Heart right ventricle (tissue), 16 donors: ENCODE measurements around the gene SLC39A8. TPM values are rescaled to one million over a fixed set of nuclear protein-coding genes. Genes with fewer than 3 reads are reported as not detected.

Experiments
- ATAC-seq, 8 donors: fragments of 200-7000 bp; cut with Tn5 transposase; one replicate each; pipeline ENCODE4 v1.9.1; 2020; ENCODE audit warnings: mild to moderate bottlenecking in 8 of 8, moderate library complexity in 8 of 8, moderate number of reproducible peaks in 1 of 8
- DNase-seq, 2 donors: peaks; one replicate each; pipeline ENCODE4 v3.0.0-alpha.2; 2020
- H3K27ac ChIP-seq, 10 donors: fragments of 200-600 bp; sonication (generic) in 2 of 10; one replicate each; pipeline versions ENCODE4 v1.5.0 to v1.8.0; 2020 to 2022; ENCODE audit warnings: mild to moderate bottlenecking in 3 of 10
- H3K27me3 ChIP-seq, 7 donors: fragments of 200-600 bp; one replicate each; pipeline ENCODE4 v1.8.0; 2021 to 2022; ENCODE audit warnings: mild to moderate bottlenecking in 2 of 7
- H3K36me3 ChIP-seq, 9 donors: fragments of 200-600 bp; sonication (generic) in 1 of 9; one replicate each; pipeline versions ENCODE4 v1.5.0 to v1.8.0; 2020 to 2022; ENCODE audit warnings: mild to moderate bottlenecking in 2 of 9
- H3K4me1 ChIP-seq, 9 donors: fragments of 200-600 bp; sonication (generic) in 1 of 9; one replicate each; pipeline versions ENCODE4 v1.5.0 to v1.8.0; 2020 to 2022; ENCODE audit warnings: mild to moderate bottlenecking in 4 of 9
- H3K4me3 ChIP-seq, 10 donors: fragments of 200-600 bp; sonication (generic) in 2 of 10; one replicate each; pipeline versions ENCODE4 v1.5.0 to v1.8.0; 2020 to 2022; ENCODE audit warnings: mild to moderate bottlenecking in 7 of 10, moderate library complexity in 2 of 10
- H3K9me3 ChIP-seq, 11 donors: fragments of 200-600 bp in 10 of 11; sonication (generic) in 2 of 11; one replicate each; pipeline versions ENCODE4 v1.5.0 to v1.8.0; 2013 to 2022; ENCODE audit warnings: mild to moderate bottlenecking in 2 of 11, control low read depth in 1 of 11, moderate library complexity in 1 of 11
- CTCF ChIP-seq, 9 donors: fragments of 200-600 bp; sonication (generic) in 2 of 9; IDR thresholded peaks; one replicate each; pipeline versions ENCODE4 v1.5.0 to v1.8.0; 2021 to 2022; ENCODE audit warnings: antibody characterized with exemption in 9 of 9, mild to moderate bottlenecking in 5 of 9, moderate library complexity in 1 of 9
- WGBS, 2 donors: extraction: QIAGEN DNeasy Blood & Tissue Kit; methylation state at CpG; one replicate each; pipeline ENCODE4 v1.1.7; 2013; ENCODE audit warnings: inconsistent platforms in 1 of 2; 5-methylcytosine and 5-hydroxymethylcytosine counted together
- intact Hi-C, 10 donors: fragments of 100-400 bp; cut with DNase I; formaldehyde crosslinking; loops; one replicate each; pipeline versions ENCODE4 v1.11.1 to v1.14.2; 2022
- polyA plus RNA-seq, 2 donors: library from polyadenylated mRNA; stranded (reverse); fragments of 200-250 nt; gene quantifications; one replicate each; pipeline ENCODE4 v1.2.3, GENCODE V29; 2013
- total RNA-seq, 10 donors: library from RNA; stranded (reverse); fragmentation: NEBNext Ultra II Directional in 3 of 10; extraction: Animal tissue kit (Norgen Biotek cat#: 25700) in 3 of 10; gene quantifications; one replicate each; pipeline versions ENCODE4 v1.2.1 to v1.2.4, GENCODE V29; 2021 to 2023
- donor health status: Arrhythmogenic right ventricular cardiomyopathy.
- donor health status: ischemic (EF 13 %, LVEDD 7.1; RV severe dilation, severe dysfunction).
- donor health status: healthy with polysubstance abuse.
- donor health status: DM: no; HTN: yes; CAD: no.
- donor health status: DM: no; HTN: no; CAD: no.
- donor health status: ischemic (EF 25% LVEDD 6.9; RV normal size, moderate dysfunction).
- donor health status: ischemic (EF 25% LVEDD 5.7; RV mildly dilated, moderate dysfunction).
- donor health status: healthy.
- donor health status: DM: yes; HTN: yes; CAD: no.
- donor health status: Ischemic cardiomyopathy.
- donor health status: ischemic (EF 35%, LVEDD 5.7; RV mildly dilated, moderate dysfunction).
- donor health status: nonischemic (EF 11% LVEDD 7.7; RV severe dilation, severe dysfunction).
- donor health status: DM: yes; HTN: yes; CAD: no.
- donor health status: PGD.
- donor health status: ischemic (EF 29% LVEDD 5.4; RV normal size, mild dysfunction).
- donor health status: nonischemic (EF 23%, LVEDD 6.1; RV moderate dilation, normal function).

The SLC39A8 gene
- total and polyA plus RNA-seq, 12 donors: 1.00 to 11.0 (median 2.8) TPM

GRCh38 chr4:102356562-102357202, 11.4 kb upstream of the SLC39A8 start:
- ATAC-seq (no peak), DNase-seq (no peak)
- no peaks in the 10 kb centered on the region for H3K4me1 ChIP-seq
- no peaks in the 10 kb centered on the region for H3K36me3 ChIP-seq
- no peaks in the 10 kb centered on the region for H3K9me3 ChIP-seq
- peaks cover 0 to under 1% (median 0%) of the 10 kb centered on the region in 7 donors for H3K27me3 ChIP-seq
- H3K4me3 ChIP-seq: no peak overlapping the region
- intact Hi-C loops: no loop called here
- no peak overlapping the region for H3K27ac ChIP-seq
- no peak for TF ChIP-seq CTCF (IDR thresholded peaks at IDR 0.05)
- WGBS, 2 donors: 95 to 97% methylated on average over 3 of the region's 3 CpGs

- H3K4me1 ChIP-seq: no peaks in the 10 kb centered on the region
- no peaks in the 10 kb centered on the region for H3K9me3 ChIP-seq
- WGBS, 2 donors: 77% methylated on average over 2 of the region's 2 CpGs
- H3K27ac ChIP-seq: no peak overlapping the region
- intact Hi-C loops: no loop called here
- no peak overlapping the region for H3K4me3 ChIP-seq
- TF ChIP-seq CTCF (IDR thresholded peaks at IDR 0.05): no peak
- ATAC-seq: no peak
- no peaks in the 10 kb centered on the region for H3K27me3 ChIP-seq
- no peaks in the 10 kb centered on the region for H3K36me3 ChIP-seq
- DNase-seq: no peak
Observed at GRCh38 chr4:102355748-102356147, 10.5 kb upstream of the SLC39A8 start.

GRCh38 chr4:102354671-102355454, 9.6 kb upstream of the SLC39A8 start:
- Histone ChIP-seq H3K4me3 (no peak overlapping the region), H3K4me1 (no peaks in the 10 kb centered on the region), H3K36me3 (no peaks in the 10 kb centered on the region), H3K27me3 (no peaks in the 10 kb centered on the region), H3K9me3 (no peaks in the 10 kb centered on the region), H3K27ac (no peak overlapping the region)
- DNase-seq: no peak
- no peak for TF ChIP-seq CTCF (IDR thresholded peaks at IDR 0.05)
- intact Hi-C loops: no loop called here
- no peak for ATAC-seq
- WGBS, 2 donors: 71 to 74% methylated on average over 2 of the region's 2 CpGs

GRCh38 chr4:102352781-102353180, 7.5 kb upstream of the SLC39A8 start:
- intact Hi-C loops: no loop called here
- no peaks in the 10 kb centered on the region for H3K36me3 ChIP-seq
- no peak for ATAC-seq
- DNase-seq: no peak
- H3K4me3 ChIP-seq: no peak overlapping the region
- no peaks in the 10 kb centered on the region for H3K4me1 ChIP-seq
- WGBS, 2 donors: 81 to 85% methylated on average over 6 of the region's 6 CpGs
- TF ChIP-seq CTCF (IDR thresholded peaks at IDR 0.05): no peak
- H3K27ac ChIP-seq: no peak overlapping the region
- H3K9me3 ChIP-seq: no peaks in the 10 kb centered on the region
- no peaks in the 10 kb centered on the region for H3K27me3 ChIP-seq
